Measurements from ENCODE around the gene TSPAN18. TPM values are rescaled to one million over a fixed set of nuclear protein-coding genes. Genes with fewer than 3 reads are reported as not detected.

TSPAN18 gene
- total and polyA plus RNA-seq, 8 donors: 0.69 to 2.7 (median 1.5) TPM

DNA sequence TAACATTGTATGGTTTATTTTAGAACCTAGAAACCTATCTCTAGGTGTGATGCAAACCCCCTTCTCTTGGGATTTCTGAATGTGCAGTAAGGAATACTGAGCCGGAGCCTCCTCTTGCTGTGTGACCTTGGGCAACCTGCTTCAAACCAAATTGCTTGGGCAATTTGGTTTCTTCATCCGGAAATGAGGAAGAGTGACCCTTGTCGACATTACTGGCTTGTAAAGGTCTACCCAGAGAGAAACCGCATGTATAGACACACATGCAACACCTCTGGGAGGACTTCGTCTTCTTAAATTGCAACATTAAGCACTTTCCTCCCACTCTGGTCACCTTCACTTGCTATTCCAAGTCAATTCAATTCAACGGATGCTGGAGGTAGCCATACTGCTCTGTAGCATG, 243.5 kb downstream of the TSPAN18 start:
- no peak for FAIRE-seq
- 78 to 79% methylated on average over 6 of the region's 6 CpGs for WGBS, 2 donors
- DNase-seq: no peak
- H3K27ac ChIP-seq: no peak overlapping the region
- H3K4me1 ChIP-seq: no peaks in the 10 kb centered on the region
- ATAC-seq: no peak
- no peak for TF ChIP-seq CTCF (IDR thresholded peaks at IDR 0.05)
- H3K27me3 ChIP-seq: no peaks in the 10 kb centered on the region
- intact Hi-C loops (cut with DNase I): no loop called here
- H3K9me3 ChIP-seq: no peaks in the 10 kb centered on the region
- no peak overlapping the region for H3K4me3 ChIP-seq
- no peaks in the 10 kb centered on the region for H3K36me3 ChIP-seq

DNA sequence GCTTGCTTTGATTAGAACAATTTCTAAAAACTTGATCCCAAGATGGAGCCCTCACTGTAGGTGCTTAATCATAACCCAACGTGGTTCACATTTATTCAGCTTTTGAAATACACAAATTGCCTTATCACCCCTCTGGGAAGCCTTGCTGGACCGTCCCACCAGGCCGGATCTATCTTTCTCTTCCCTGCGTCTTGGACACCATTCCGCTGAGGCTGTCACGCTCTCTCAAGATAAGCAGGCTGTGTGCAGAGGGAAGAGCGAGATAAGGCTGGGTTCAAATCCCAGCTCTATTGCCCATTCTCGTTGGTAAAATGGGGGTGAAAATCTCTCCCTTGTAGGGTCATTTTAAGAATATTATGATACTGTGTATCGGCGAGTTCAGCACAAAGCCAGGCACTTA, 244.4 kb downstream of the TSPAN18 start:
- Histone ChIP-seq H3K27ac (no peak overlapping the region), H3K4me1 (peaks cover 0 to 4% (median 2%) of the 10 kb centered on the region in 3 donors), H3K27me3 (no peaks in the 10 kb centered on the region), H3K36me3 (no peaks in the 10 kb centered on the region), H3K9me3 (no peaks in the 10 kb centered on the region), H3K4me3 (no peak overlapping the region)
- DNase-seq (no peak), ATAC-seq (no peak), FAIRE-seq (no peak)
- intact Hi-C loops (cut with DNase I): no loop called here
- no peak for TF ChIP-seq CTCF (IDR thresholded peaks at IDR 0.05)
- 65 to 70% methylated on average over 10 of the region's 10 CpGs for WGBS, 2 donors

DNA sequence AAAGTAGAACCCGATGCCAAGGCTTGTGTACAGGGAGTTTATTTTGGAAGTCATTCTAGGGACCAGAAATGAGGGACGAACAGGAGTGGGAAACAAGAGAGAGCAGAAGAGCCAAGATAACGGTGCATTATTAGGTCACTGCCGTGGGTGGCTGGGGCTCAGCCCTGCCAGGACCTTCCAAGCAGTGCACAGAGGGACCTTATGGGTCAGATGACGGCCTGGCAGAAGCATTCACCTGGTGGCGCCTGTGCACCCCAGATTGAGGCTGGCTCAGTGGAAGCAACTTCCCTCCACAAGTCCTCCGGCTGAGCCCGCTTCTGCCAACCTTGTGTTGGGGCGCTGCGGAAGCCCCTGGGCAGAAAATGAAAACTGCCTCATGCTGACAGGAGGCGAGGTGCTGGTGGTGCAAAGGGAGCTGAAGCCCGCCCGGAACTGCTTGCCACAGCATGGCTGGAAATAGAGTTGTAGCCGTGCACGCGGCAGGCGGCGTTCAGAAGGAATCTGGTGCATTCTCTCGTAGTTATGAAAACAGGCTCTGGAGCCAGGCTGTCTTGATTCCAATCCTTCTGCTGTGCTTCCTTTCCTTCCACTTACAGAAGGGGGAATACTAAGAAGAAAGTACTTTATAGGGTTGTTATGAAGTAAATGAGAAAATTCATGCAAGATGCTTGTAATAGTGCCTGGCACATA, 246.1 kb downstream of the TSPAN18 start:
- Histone ChIP-seq H3K36me3 (no peaks in the 10 kb centered on the region), H3K4me1 (peaks cover 13 to 19% (median 14%) of the 10 kb centered on the region in 3 donors)
- intact Hi-C loops (cut with DNase I): no loop called here

DNA sequence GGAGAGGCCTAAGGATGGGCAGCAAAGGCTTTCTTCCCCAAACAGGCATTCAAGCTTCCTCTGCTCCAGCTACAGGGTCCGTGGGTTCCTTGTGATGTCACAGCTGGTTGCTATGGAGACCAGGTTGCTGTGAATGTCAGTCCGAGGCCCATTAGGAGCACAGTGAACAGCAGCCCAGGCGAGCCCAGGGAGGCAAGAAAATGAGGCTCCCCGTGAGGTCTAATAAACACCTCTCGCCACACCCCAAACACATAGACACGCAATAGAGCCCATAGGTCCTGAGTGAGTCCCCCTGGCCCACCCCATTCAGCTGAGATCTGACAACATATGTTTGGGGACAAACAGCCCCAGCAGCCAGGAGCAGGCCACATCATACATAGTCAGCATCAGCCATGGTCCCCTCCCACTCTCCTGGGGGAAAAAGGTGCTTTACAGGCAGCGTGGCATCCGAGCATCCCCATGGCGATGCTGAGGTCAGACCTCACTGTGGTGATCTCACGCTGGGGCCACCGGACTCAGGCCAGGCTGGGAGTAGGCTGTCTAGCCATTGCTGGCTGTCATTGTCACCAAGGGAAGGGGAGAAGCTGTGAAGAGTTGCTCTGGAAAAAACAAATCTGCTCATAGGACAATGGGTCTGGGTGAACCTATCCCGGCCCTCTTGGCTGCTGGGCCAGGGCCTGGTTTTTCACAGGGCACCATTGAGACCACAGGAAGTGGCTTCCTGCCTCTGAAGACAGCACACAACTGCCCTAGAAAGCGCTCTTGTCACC, 247.1 kb downstream of the TSPAN18 start:
- no peak for ATAC-seq
- Histone ChIP-seq H3K27me3 (no peaks in the 10 kb centered on the region), H3K4me1 (peaks cover 18 to 28% (median 22%) of the 10 kb centered on the region in 3 donors), H3K9me3 (no peaks in the 10 kb centered on the region), H3K4me3 (no peak overlapping the region), H3K36me3 (no peaks in the 10 kb centered on the region), H3K27ac (no peak overlapping the region)
- intact Hi-C loops (cut with DNase I): no loop called here
- 87 to 90% methylated on average over 13 of the region's 13 CpGs for WGBS, 2 donors
- no peak for FAIRE-seq
- no peak for DNase-seq
- no peak for TF ChIP-seq CTCF (IDR thresholded peaks at IDR 0.05)

More for the DNA sequence above, 246.1 kb downstream of the TSPAN18 start:
- Histone ChIP-seq H3K4me3 (no peak overlapping the region), H3K9me3 (no peaks in the 10 kb centered on the region), H3K27ac (no peak overlapping the region), H3K27me3 (no peaks in the 10 kb centered on the region)
- FAIRE-seq: no peak
- DNase-seq: no peak
- 89 to 93% methylated on average over 19 of the region's 19 CpGs for WGBS, 2 donors
- no peak for ATAC-seq
- TF ChIP-seq CTCF (IDR thresholded peaks at IDR 0.05): no peak

Measured in pancreas (tissue), 10 donors.